ENCODE data around the gene STRN4. TPM values are rescaled to one million over a fixed set of nuclear protein-coding genes. Genes with fewer than 3 reads are reported as not detected.

The STRN4 gene
- polyA plus RNA-seq, 3 donors: 37.5 to 239 (median 48.0) TPM

DNA sequence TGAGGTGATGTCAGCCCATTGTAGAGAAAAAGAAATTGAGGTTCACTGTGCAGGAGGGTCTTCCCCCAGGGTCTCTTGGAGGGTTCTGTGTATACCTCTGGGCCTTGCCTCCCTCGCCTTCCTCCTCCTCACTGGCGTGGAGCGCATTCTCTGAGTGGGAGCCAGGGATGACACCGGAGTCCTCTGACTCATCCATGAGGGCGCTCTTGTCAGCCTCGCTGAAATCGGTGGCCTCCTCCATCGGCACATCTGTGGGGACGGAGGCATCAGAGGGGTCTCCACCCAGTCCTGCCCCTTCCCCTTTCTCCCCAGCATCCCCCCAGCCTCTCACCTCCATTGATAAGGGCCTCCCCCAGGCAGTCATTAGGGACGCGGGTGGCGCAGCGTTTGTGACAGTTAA is 45.5 kb downstream of the STRN4 start:
- Histone ChIP-seq H3K4me1 (ENCODE audit: control insufficient read depth in 1 of 2, insufficient read depth in 2 of 2, low read length in 2 of 2) (peaks cover 0 to 2% of the 10 kb centered on the region in 2 donors), H2AFZ (ENCODE audit: insufficient read depth, low read depth, low read length, poor library complexity, severe bottlenecking) (no peak overlapping the region), H3K27ac (ENCODE audit: low read depth in 1 of 2, low read length in 2 of 2) (no peak overlapping the region), H3K4me2 (replicated peaks; ENCODE audit: extremely low read depth, low read length, poor library complexity, severe bottlenecking) (no peak overlapping the region), H3K9me3 (replicated peaks in 1 of 2; ENCODE audit: control insufficient read depth in 1 of 2, insufficient read depth in 1 of 2, low read length in 2 of 2) (no peaks in the 10 kb centered on the region), H3K9ac (ENCODE audit: insufficient read depth, low read length, poor library complexity, severe bottlenecking) (no peak overlapping the region), H3K4me3 (replicated peaks in 1 of 3; ENCODE audit: low read depth in 2 of 3, low read length in 3 of 3) (no peak overlapping the region), H4K20me1 (ENCODE audit: insufficient read depth, low read length) (peaks cover 22% of the 10 kb centered on the region), H3K36me3 (replicated peaks in 1 of 2; ENCODE audit: control insufficient read depth in 1 of 2, insufficient read depth in 2 of 2, low read length in 2 of 2) (peaks cover 65 to 86% of the 10 kb centered on the region in 2 donors), H3K27me3 (ENCODE audit: control insufficient read depth in 2 of 2, insufficient read depth in 2 of 2, low read length in 2 of 2) (no peaks in the 10 kb centered on the region), H3K79me2 (ENCODE audit: insufficient read depth, low read length) (no peaks in the 10 kb centered on the region)
- H3K4me3 Mint-ChIP-seq: no peak overlapping the region
- H3K9me3 Mint-ChIP-seq: peaks cover 0 to 7% (median 0%) of the 10 kb centered on the region in 7 donors
- no peaks in the 10 kb centered on the region for H3K27me3 Mint-ChIP-seq (ENCODE audit: low read depth in 3 of 3)
- DNase-seq: no peak
- peak overlapping the region in 1 of 7 donors; percentile 6 for H3K27ac Mint-ChIP-seq
- 91% methylated on average over 4 of the region's 13 CpGs for WGBS (ENCODE audit: insufficient coverage)
- peaks cover 6% of the 10 kb centered on the region for H3K4me1 Mint-ChIP-seq
- TF ChIP-seq, protein P1, sequence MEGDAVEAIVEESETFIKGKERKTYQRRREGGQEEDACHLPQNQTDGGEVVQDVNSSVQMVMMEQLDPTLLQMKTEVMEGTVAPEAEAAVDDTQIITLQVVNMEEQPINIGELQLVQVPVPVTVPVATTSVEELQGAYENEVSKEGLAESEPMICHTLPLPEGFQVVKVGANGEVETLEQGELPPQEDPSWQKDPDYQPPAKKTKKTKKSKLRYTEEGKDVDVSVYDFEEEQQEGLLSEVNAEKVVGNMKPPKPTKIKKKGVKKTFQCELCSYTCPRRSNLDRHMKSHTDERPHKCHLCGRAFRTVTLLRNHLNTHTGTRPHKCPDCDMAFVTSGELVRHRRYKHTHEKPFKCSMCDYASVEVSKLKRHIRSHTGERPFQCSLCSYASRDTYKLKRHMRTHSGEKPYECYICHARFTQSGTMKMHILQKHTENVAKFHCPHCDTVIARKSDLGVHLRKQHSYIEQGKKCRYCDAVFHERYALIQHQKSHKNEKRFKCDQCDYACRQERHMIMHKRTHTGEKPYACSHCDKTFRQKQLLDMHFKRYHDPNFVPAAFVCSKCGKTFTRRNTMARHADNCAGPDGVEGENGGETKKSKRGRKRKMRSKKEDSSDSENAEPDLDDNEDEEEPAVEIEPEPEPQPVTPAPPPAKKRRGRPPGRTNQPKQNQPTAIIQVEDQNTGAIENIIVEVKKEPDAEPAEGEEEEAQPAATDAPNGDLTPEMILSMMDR (IDR thresholded peaks at IDR 0.05): no peak
- H3K36me3 Mint-ChIP-seq: peaks cover 71 to 85% of the 10 kb centered on the region in 2 donors
- intact Hi-C loops (cut with micrococcal nuclease): no loop called here

DNA sequence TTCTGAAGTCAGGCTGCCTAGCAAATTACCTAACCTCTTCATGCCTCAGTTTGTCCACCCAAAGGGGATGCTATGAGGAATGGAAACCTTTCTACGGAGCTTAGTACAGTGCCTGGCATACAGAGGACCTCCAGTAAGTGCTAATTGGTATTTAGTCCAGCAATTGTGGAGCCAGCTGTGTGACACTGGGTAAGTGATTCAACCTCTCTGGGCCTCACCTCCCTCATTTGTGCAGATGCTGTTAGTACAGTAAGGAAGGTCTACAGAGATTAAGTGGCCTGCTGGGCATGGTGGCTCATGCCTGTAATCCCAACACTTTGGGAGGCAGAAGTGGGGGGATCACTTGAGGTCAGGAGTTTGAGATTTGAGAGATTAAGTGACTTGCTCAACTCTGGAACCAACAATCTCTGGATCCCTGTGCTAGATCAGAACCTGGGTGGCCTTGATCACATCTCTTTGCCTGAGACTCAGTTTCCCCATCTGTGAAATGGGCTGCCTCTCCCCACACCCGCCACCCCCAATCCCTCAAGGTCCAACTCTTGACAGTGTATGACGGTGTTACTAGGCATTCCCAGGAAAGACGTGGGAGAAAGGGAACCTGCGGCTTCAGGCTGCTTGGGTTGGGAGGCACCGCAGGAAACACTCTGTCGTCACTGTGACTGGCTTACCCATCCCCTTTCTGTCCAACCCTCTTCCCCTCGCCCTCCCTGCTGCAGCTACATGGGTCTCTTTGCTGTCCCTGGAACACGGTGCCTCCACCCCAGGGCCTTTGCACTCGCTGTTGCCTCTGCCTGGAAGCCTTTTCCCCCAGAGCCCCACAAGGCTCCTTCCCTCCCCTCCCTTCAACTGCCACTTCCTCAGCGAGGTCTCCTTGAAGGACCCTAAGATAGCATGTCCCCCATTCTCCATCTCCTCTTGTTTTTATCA is 47.6 kb downstream of the STRN4 start:
- 92% methylated on average over 11 of the region's 11 CpGs for WGBS (ENCODE audit: insufficient coverage)
- DNase-seq: no peak
- Histone ChIP-seq H3K9me3 (replicated peaks in 1 of 2; ENCODE audit: control insufficient read depth in 1 of 2, insufficient read depth in 1 of 2, low read length in 2 of 2) (no peaks in the 10 kb centered on the region), H3K9ac (ENCODE audit: insufficient read depth, low read length, poor library complexity, severe bottlenecking) (no peak overlapping the region), H2AFZ (ENCODE audit: insufficient read depth, low read depth, low read length, poor library complexity, severe bottlenecking) (no peak overlapping the region), H3K27me3 (ENCODE audit: control insufficient read depth in 2 of 2, insufficient read depth in 2 of 2, low read length in 2 of 2) (no peaks in the 10 kb centered on the region), H4K20me1 (ENCODE audit: insufficient read depth, low read length) (peaks cover 7% of the 10 kb centered on the region), H3K79me2 (ENCODE audit: insufficient read depth, low read length) (no peaks in the 10 kb centered on the region), H3K27ac (ENCODE audit: low read depth in 1 of 2, low read length in 2 of 2) (no peak overlapping the region), H3K4me2 (replicated peaks; ENCODE audit: extremely low read depth, low read length, poor library complexity, severe bottlenecking) (no peak overlapping the region), H3K36me3 (replicated peaks in 1 of 2; ENCODE audit: control insufficient read depth in 1 of 2, insufficient read depth in 2 of 2, low read length in 2 of 2) (peaks cover 81 to 99% of the 10 kb centered on the region in 2 donors), H3K4me3 (replicated peaks in 1 of 3; ENCODE audit: low read depth in 2 of 3, low read length in 3 of 3) (no peak overlapping the region), H3K4me1 (ENCODE audit: control insufficient read depth in 1 of 2, insufficient read depth in 2 of 2, low read length in 2 of 2) (peaks cover 0 to 2% of the 10 kb centered on the region in 2 donors)
- Mint-ChIP-seq H3K9me3 (peaks cover 0 to 7% (median 0%) of the 10 kb centered on the region in 7 donors), H3K27ac (peak overlapping the region in 1 of 7 donors; percentile 46), H3K27me3 (ENCODE audit: low read depth in 3 of 3) (no peaks in the 10 kb centered on the region), H3K4me3 (no peak overlapping the region), H3K4me1 (peaks cover 3% of the 10 kb centered on the region), H3K36me3 (peaks cover 81 to 97% of the 10 kb centered on the region in 2 donors)
- TF ChIP-seq, protein P1 (IDR thresholded peaks at IDR 0.05): no peak
- intact Hi-C loops (cut with micrococcal nuclease): no loop called here

All from CD14-positive monocyte (primary cell).